Lung (tissue), 12 donors: ENCODE measurements around the gene CABP4. TPM values are rescaled to one million over a fixed set of nuclear protein-coding genes. Genes with fewer than 3 reads are reported as not detected.

Experiments used
- ATAC-seq: fragments of 200-7000 bp; cut with Tn5 transposase; one replicate; pipeline ENCODE4 v1.9.1; 2020; ENCODE audit warnings: moderate number of reproducible peaks; ENCODE audit not compliant: insufficient read depth, low FRiP score
- DNase-seq, 3 donors: peaks; one replicate each; pipeline ENCODE4 v3.0.0-alpha.2; 2013 to 2017
- H3K27ac ChIP-seq, 2 donors: one replicate each; pipeline ENCODE4 v1.5.1; 2013; ENCODE audit warnings: mild to moderate bottlenecking in 2 of 2, moderate library complexity in 2 of 2, control low read depth in 1 of 2, inconsistent platforms in 1 of 2, low read depth in 1 of 2, low read length in 1 of 2
- H3K27me3 ChIP-seq, 3 donors: one replicate each; pipeline ENCODE4 v1.5.1; 2013; ENCODE audit warnings: low read length in 2 of 3; ENCODE audit not compliant: control insufficient read depth in 3 of 3, insufficient read depth in 3 of 3
- H3K36me3 ChIP-seq, 4 donors: one replicate each; pipeline ENCODE4 v1.5.1; 2013; ENCODE audit warnings: low read length in 4 of 4, mild to moderate bottlenecking in 1 of 4, moderate library complexity in 1 of 4; ENCODE audit not compliant: control insufficient read depth in 4 of 4, insufficient read depth in 4 of 4
- H3K4me1 ChIP-seq, 5 donors: one replicate each; pipeline ENCODE4 v1.5.1; 2013; ENCODE audit warnings: low read length in 5 of 5, mild to moderate bottlenecking in 2 of 5, moderate library complexity in 1 of 5; ENCODE audit not compliant: control insufficient read depth in 5 of 5, insufficient read depth in 5 of 5
- H3K4me3 ChIP-seq: one replicate; pipeline ENCODE4 v1.5.1; 2013; ENCODE audit warnings: mild to moderate bottlenecking, control low read depth, moderate library complexity
- H3K9ac ChIP-seq, 2 donors: one replicate each; pipeline ENCODE4 v1.5.1; 2013; ENCODE audit warnings: low read length in 2 of 2, control low read depth in 1 of 2; ENCODE audit not compliant: insufficient read depth in 1 of 2
- H3K9me3 ChIP-seq, 4 donors: one replicate each; pipeline ENCODE4 v1.5.1; 2013; ENCODE audit warnings: low read length in 3 of 4, mild to moderate bottlenecking in 1 of 4, moderate library complexity in 1 of 4; ENCODE audit not compliant: control insufficient read depth in 4 of 4, insufficient read depth in 3 of 4
- CTCF ChIP-seq: IDR thresholded peaks from 2 replicates; pipeline ENCODE4 v1.5.1; 2012; ENCODE audit warnings: mild to moderate bottlenecking; ENCODE audit errors: control extremely low read depth, extremely low read depth
- WGBS, 2 donors: extraction: QIAGEN DNeasy Blood & Tissue Kit; methylation state at CpG; one replicate each; pipeline ENCODE4 v1.1.7; 2013; 5-methylcytosine and 5-hydroxymethylcytosine counted together
- polyA plus RNA-seq, 2 donors: library from polyadenylated mRNA; stranded (reverse); fragments of 200-250 nt; gene quantifications; one replicate each; pipeline ENCODE4 v1.2.1, GENCODE V29; 2013
- total RNA-seq, 2 donors: library from RNA; depleted of rRNA in 1 of 2; stranded (reverse); fragments of >200 nt in 1 of 2; gene quantifications; one replicate each; pipeline ENCODE4 v1.2.1, GENCODE V29; 2014 to 2021
- donor health status: control.
- donor health status: control.
- donor health status: Bipolar disorder and iron deficiency.
- donor health status: healthy.
- donor health status: DM: yes; HTN: yes; CAD: no.

The CABP4 gene
- total and polyA plus RNA-seq, 4 donors = 0.96 to 5.3 (median 2.3) TPM

- no peak overlapping the region for H3K27ac ChIP-seq
- TF ChIP-seq CTCF = no peak
- no peak overlapping the region for H3K9ac ChIP-seq
- H3K4me3 ChIP-seq = no peak overlapping the region
- H3K9me3 ChIP-seq = peaks cover 0 to 3% (median 0%) of the 10 kb centered on the region in 4 donors
- peaks cover 0 to 19% (median 10%) of the 10 kb centered on the region in 5 donors for H3K4me1 ChIP-seq
- ATAC-seq (no peak), DNase-seq (no peak)
- H3K36me3 ChIP-seq = peaks cover 3 to 26% (median 8%) of the 10 kb centered on the region in 4 donors
- H3K27me3 ChIP-seq = no peaks in the 10 kb centered on the region
- WGBS, 2 donors = 85 to 89% methylated on average over 9 of the region's 9 CpGs
These were observed 45.9 kb downstream of the CABP4 start for GRCh38 chr11:67500831-67501715.

GRCh38 chr11:67501854-67502253 lies 46.7 kb downstream of the CABP4 start:
- no peak for TF ChIP-seq CTCF
- peaks cover 0 to 22% (median 10%) of the 10 kb centered on the region in 5 donors for H3K4me1 ChIP-seq
- no peak for ATAC-seq
- H3K27ac ChIP-seq = no peak overlapping the region
- WGBS, 2 donors = 97 to 98% methylated on average over 18 of the region's 18 CpGs
- no peak overlapping the region for H3K4me3 ChIP-seq
- H3K27me3 ChIP-seq = no peaks in the 10 kb centered on the region
- H3K9me3 ChIP-seq = peaks cover 0 to 3% (median 0%) of the 10 kb centered on the region in 4 donors
- H3K36me3 ChIP-seq = peaks cover 3 to 23% (median 8%) of the 10 kb centered on the region in 4 donors
- no peak for DNase-seq
- no peak overlapping the region for H3K9ac ChIP-seq

- peaks cover 0 to 18% (median 8%) of the 10 kb centered on the region in 4 donors for H3K36me3 ChIP-seq
- WGBS, 2 donors = 96 to 97% methylated on average over 18 of the region's 18 CpGs
- DNase-seq (no peak), ATAC-seq (no peak)
- no peak for TF ChIP-seq CTCF
- peaks cover 0 to 25% (median 10%) of the 10 kb centered on the region in 5 donors for H3K4me1 ChIP-seq
- peaks cover 0 to 3% (median 0%) of the 10 kb centered on the region in 4 donors for H3K9me3 ChIP-seq
- no peak overlapping the region for H3K9ac ChIP-seq
- H3K4me3 ChIP-seq = no peak overlapping the region
- H3K27ac ChIP-seq = no peak overlapping the region
- H3K27me3 ChIP-seq = no peaks in the 10 kb centered on the region
These were observed 47.3 kb downstream of the CABP4 start for GRCh38 chr11:67502328-67502979.
